GM23248 (cell line): ENCODE data around the gene FXYD5.

Experiments
- EZH2 ChIP-seq: fragments of 200-600 bp; sonication (generic); IDR thresholded peaks from 2 replicates; pipeline ENCODE4 v1.6.1; 2018; ENCODE audit warnings: antibody characterized with exemption, mild to moderate bottlenecking; ENCODE audit not compliant: insufficient read depth, poor library complexity, severe bottlenecking
- EZH2phosphoT487 ChIP-seq: fragments of 200-600 bp; sonication (generic); IDR thresholded peaks from 2 replicates; pipeline ENCODE4 v1.6.1; 2018; ENCODE audit warnings: antibody characterized with exemption, moderate library complexity, mild to moderate bottlenecking, low read depth; ENCODE audit not compliant: insufficient read depth

DNA sequence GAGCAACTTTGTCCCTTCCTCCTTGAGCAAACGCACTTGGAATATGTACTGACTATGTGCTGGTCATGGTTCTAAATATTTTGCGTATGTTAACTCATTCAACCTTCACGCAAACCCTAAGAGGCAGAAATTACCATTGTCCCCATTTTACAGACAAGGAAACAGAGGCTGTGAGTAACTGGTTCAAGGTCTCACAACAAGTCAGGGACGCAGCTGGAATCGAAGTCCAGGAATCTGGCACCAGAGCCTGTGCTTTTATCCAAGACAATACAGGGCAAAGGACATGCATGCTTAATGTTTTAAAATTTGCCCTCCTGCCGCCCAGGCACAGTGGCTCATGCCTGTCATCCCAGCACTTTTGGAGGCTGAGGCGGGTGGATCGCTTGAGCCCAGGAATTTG lies 5.1 kb downstream of the FXYD5 start:
- TF ChIP-seq EZH2, result no peak
- no peak for TF ChIP-seq EZH2phosphoT487
